Measurements from ENCODE around the gene CCND2.

The CCND2 gene

DNA sequence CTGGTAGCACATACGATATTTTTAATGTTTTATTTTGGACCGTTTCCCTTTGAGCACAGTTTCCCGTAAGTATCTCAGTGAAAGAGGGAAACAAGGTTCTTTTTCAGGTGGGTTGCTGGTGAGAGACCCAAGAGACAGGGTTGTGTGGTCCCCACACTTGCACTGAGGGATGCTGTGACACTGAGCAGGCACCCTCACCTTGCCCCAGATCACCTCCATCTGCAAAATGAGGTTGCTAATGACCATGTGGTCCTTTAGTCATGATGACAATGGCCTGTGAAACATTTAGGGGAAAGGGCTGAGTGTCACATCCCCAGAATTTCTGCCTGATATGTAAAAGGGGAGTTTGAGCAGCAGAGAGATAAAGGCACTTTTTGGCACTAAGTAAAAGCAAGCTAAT, 4.3 kb downstream of the CCND2 start:
- DNase-seq: no peak

DNA sequence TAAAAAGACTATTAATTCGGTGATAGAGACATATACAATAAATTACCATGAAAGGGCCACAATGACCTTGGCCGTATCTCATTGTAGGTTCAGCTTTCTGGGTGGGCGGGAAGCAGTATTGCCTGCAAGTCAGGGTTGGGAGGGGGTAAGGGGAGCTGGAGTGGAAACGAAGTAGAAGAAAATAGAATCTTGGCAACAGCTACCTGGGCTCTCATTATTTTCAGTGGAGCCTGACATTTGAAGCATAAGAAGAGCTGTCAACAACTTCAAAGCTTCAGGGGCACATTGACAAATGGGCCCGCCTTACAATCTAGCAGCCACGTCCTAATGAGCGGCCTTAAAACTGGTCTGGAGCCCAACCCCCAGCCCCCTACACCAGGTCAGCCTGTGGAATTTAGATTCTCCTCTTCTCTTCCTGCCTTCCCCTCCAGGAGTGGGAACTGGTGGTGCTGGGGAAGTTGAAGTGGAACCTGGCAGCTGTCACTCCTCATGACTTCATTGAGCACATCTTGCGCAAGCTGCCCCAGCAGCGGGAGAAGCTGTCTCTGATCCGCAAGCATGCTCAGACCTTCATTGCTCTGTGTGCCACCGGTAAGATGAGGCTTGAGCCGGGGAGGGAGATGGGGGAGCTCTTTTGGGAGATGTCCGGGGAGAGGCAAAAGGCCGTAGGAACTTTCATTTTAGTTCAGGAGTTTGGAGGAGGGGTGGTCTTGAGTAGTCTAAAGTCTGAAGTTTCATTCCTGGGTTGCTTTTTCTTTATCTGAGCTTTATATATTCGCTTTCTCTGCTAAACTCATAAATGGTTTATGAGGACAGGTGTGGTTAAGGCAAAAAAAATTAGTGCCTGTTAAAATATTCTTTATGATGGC, 5.0 kb downstream of the CCND2 start:
- no peak for DNase-seq

DNA sequence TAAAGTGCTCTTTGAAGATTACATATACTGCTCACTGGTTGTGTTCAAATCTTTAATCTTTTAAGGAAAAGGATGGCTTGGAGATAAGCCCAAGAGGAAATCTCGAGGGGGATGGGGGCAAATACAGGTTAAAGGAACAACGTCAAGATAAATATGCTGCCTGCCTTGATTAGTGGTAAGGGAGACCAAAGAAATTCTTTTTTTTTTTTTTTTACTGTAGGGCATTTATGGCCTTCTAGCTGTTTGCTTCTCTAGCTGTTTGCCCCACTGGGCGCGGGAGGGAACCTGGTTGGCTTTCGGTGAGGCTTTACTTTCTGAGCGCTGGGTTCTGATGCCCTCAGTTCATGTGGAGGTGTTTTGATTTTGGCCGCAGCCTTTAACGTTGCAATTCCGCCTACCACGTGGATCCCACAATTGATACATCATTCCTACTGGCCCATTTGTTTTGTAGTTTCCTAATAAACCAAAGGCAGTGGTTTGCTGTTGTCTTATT, 5.7 kb downstream of the CCND2 start:
- DNase-seq: no peak

DNA sequence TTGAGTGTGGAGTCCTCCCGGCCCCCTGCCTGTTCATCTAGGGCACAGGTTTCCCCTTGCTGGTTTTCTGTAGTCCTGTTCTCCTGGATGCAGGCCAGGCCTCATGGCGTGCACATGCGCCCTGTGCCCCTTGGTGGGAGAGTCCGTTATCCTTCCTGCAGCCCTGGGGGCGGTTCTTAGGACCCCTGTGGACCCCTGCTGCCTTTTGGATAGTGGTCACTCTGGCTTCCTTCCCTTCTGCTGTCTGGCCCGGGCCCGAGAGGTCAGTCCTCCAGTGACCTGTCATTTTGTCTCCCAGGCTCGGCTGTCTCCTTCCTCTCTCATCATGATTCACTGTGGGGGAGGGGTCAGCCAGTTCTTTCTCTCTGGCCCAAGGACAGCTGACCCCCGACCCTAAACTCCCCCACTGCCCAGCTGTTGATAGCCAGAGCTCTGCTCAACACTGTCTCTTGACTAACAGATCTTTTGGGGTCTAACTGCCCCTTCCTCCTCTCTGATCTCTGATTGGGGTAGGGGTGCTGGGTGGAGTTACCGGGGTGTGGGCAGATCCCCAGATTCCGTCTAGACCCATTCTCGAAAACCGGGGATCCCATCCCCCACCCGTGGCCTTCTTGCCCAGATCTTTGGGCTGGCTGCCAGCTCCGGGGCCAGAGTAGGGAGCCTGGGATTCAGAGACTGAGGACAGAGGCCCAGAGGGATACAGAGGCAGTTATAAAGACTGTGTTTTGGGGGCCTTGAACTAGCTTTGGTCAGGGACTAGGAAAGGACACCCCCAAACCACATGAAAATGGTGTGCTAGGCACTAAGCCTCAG, 7.0 kb downstream of the CCND2 start:
- DNase-seq: no peak

DNA sequence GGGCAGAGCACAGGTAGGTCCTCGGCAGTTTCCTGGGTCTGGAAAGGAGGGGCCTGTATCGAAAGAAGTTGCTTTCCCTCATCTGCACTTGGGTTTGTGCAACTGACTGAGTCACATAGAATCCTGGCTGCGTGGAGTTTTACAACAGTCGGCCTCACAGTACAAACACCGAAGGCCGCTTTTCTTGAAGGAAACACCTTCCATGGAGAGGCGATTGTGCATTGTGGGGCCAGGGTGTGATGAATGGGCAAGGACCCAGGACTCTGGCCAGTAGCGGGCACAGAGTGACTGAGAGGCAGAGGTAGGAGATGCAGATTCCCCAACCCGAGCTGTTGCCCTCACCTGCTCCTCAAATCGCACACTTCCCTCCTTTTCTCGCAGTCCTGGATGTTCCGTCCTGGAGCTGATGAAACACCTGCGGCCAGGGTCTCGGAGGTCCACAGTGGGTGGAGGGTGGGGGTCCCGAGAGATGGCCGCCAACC, 7.7 kb downstream of the CCND2 start:
- no peak for DNase-seq

DNA sequence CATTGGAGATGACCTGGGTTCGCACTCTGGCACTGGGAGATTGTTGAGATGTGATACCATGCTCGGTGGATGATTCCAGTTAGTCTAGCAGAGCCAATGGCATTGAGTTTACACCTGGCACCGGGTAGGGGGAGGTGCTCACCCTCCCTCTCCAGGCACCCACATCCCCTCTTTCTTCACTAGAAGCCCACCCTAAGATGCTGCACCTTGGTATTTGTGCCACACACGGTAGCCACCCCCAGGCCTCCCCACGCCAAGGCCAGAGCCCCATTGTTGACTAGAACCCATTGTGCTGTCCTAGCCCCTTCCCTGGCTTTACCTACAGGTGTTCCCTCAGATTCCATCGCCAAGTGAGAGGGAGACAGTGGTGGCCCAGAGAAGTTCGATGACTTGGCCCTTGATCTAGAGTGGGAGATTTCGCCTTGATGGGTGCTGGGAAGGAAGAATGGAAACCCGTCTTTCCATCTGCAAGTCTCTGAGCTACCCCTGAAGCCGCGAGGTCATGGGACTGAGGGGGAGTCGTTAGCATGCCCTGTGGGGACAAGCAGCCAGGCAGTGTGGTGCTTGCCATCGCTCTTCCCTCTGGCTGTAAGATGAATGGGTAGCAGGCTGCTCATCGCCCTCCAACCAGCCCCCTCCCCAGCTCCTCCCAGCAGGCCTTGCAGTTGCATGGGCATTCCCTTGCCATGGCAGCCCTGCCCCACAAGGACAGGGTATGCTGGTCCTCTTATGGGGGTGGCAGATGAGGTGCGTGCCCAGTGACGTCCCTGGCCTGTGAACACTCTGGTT, 8.7 kb downstream of the CCND2 start:
- DNase-seq: no peak

DNA sequence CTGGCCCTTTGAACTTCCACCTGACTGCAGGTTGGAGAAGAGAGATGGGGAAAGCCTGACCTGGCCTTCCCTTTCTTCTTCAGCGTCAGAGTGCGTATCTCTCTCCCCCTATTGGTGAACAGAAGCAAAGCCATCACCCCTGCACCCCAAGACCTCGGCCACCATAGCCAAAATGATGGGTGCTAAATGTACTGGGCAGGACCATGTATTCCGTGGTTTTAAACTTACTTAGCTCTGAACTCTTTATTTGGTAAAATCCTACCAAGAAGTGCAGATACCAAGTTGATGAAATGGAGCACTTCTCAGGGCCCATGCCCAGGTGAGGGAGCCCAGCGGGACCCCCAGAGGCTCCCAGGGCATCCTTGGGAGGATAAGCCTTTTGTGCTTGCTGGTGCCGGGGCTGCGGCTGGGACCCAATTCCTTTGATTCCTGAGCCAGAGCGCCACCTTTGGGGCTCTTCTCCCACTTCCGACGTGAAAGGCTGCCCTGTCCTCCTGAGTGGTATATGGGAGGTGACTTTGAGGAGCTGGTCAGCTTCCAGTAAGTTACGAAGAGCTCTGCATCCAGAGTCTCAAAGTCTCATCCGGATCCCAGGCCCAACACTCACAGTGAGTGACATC, 9.4 kb downstream of the CCND2 start:
- DNase-seq: no peak

DNA sequence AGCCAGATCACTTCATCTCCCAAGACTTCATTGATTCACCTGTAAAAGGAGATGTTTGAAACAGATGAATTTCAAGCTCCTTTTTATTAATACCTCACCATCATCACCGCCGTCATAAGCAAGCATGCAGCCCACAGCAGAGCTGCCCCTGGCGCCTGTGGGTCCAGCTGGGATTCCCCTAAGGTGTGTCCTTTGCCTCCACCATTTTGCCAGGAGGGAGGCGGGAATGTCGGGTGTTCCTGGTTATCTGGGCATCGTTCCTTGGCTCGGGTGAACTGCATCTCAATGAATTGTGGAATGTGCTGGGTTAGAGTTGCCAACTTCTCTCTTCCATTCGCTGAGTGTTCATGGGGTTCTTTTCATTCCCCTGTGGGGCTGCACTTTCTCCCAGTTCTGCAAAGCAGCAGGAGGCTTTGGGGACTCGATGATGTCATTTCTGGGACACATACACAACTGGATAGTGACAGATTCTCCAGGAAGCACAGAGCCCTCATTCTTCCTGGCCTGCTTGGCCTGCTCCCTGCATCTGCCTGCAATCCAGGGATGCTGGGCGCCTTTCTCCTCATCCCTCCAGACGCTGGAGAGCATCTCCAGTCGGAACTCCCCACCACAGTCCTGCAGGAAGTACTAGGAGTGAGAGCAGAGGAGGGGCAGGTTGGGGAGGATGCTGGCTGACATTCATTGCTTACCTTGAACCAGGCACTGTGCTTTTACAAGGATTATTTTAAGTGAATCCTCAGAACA, 10.1 kb downstream of the CCND2 start:
- no peak for DNase-seq

DNA sequence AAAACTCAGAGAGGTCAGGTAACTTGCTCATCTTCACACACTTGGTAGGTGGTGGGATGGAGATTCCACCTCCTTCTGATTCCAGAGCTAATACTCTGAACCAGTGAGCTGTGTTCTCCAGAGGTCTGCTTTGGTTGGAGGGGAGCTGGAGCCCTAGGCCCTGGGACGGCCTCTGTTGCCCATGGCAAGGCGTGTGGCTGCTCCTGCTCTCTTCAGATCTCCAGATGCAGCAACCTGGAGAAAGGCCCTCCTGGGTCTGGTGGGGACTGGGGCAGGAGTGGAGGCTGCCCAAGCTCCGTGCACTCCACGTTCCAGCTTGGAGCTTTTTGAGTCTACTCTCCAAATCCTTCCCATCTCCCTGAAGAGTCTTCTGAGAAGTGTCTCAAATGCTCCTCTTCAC, 10.7 kb downstream of the CCND2 start:
- DNase-seq: no peak

DNA sequence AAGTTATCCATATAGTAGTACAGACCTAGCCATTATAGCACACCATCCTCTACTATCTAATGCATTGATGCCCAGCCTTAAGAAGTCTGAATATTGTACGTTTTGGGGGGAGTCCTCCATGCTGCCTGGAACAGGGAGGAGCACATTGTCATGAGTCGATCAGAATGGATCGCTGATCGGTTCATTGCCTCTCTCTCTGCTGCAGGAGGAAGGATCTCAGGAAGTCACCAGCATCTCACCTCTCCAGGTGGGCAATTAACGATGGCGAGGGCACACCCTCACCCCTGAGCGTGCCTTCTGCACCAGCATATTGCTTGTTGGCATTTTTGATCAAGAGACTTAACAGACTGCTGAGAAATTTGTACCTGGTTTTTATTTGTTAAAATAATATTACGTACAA, 11.5 kb downstream of the CCND2 start:
- DNase-seq: no peak

DNA sequence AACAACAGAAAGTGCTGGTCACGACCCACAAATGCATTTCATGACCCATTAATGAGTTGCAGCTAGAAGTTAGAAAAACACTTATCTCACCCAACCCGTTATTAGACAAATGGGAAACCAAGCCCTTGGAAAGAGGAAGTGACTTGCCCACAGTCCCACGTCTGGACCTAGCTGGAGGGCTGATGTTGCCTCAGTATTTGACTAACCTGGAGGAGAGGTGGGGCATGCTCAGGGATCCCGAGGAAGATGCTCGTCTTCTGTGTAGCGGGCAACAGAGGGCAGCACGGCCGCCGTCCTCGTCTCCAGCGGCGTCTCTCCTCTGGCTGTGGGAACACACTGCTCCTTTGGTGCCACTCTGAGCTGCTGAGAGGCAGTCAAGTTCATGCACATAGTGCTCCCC, 12.7 kb downstream of the CCND2 start:
- DNase-seq: no peak

DNA sequence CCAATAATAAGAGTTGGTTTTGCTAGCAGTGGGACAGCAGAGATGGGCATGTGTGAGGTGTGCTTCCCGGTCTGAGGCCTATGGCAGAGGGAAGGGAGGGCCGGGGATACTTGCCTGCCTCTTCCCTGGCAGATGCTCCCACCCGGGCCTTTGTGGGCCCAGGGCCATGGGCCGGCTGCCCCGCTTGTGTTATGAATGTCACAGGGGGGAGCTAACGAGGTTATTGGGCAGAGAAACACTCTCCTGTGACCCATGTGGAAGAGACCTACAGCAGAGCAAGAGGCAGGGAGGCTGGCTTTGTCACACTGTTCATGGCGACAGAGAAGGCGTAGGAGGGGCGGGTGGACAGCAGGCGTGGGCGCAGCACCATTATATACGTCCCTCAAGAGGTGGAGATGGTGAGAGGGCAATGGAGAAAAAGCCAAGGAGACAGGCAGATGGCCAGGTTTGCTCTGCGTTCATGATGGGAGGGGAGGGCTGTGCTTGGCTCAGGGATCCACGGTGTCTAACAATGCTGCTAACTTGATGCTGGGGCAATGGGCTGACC, 13.3 kb downstream of the CCND2 start:
- DNase-seq: no peak

DNA sequence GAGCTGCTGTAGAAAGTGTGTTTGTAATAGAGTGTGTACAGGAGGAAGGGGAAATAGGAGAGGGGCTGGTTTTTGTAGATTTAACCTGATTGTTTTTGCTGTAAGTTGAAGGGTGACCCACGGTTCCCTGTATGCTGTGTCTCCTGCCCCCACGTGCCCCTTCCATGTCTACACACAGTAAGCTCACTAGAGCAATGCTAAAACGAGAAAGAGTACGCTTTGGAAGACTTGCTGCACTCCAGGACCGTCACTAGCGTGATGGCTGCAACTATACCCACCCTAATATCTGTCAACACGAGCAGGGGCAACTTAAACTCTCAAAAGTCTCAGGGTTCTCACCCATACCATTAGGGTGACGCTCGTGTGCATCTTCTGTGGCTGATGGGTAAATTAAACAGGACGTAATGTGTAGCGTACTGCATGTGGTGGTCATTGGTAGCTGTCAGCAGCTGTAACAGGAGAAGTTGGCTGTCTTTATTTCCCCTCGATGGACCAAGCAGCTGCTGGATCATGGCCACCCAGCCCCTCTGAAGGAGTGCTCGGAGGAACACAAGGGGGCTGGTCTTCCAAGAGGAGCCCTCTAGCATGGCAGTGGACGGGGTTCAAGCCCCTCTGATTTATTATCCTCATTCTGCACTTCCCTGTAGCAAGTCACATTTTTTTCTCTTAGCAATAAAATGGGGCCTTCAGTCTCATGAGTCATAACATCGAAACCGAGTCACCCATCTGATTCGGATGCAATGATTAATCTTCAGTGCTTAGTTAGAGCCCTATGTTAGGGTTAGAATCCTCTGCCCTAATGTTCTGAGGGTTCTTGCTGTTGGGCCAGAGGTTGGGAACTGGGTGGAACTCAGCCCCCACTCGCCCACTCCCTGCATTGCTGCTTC, 14.0 kb downstream of the CCND2 start:
- no peak for DNase-seq

DNA sequence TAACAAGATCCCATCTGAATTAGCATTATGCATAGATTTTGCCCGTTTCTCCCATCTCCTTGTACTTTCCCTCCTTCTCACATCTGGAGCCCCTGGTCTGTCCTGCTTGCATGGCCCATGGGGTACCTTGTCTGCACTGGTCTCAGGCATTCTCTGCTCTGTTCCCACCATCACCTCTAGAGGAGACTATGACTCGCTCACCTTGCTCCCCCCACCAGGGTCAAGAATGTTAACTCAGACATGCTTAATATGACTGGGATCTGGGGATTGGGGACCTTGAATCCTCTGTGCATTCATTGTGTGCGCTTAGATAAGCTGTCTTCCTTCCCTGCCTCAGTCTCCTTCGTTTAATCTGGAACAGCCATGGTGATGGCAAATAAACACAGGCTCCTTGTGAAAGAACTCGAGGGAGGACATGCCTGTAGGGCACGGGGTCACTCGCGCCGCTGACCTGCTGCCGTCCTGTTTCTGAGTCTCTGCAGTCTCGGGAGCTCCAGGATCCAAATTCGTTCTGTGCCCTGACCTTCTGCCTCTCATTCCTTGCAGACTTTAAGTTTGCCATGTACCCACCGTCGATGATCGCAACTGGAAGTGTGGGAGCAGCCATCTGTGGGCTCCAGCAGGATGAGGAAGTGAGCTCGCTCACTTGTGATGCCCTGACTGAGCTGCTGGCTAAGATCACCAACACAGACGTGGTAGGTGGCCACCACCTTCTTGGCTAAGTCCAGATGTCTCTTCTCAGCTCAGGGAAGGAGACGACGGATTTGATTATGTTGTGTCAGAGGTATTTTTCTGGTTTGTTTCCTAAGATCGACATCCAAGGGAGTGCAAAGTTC, 15.0 kb downstream of the CCND2 start:
- DNase-seq: no peak

DNA sequence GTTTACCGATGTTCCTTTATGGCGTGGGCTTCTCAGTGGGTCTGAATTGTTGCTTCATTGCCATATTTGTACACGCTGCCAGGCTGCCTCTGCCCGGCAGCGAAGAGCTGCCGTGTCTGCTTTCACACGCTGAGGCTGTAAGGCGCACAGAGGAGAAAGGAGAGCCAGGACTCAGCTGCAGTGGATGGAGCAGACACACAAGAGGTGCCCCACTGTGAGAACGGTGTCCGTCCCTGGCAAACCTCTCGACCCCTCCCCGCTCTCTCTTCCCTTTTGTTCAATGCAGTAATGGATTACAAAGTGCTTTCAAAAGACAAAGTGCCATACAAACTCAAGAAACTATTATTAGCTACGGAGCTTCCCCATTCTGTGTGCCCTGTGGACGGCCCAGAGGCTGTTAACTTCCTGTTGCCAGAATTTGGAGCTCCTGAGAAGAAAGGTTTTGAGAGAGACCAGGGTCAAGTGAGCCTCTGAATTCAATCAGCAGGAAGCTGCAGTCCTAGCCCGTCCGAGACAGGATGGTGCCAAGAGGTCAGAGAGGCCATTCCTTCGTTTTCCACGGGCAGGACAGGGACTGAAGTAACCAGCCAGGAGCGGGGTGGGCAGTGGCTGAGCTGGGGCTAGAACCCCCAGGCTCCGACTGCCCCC, 15.8 kb downstream of the CCND2 start:
- DNase-seq: no peak

DNA sequence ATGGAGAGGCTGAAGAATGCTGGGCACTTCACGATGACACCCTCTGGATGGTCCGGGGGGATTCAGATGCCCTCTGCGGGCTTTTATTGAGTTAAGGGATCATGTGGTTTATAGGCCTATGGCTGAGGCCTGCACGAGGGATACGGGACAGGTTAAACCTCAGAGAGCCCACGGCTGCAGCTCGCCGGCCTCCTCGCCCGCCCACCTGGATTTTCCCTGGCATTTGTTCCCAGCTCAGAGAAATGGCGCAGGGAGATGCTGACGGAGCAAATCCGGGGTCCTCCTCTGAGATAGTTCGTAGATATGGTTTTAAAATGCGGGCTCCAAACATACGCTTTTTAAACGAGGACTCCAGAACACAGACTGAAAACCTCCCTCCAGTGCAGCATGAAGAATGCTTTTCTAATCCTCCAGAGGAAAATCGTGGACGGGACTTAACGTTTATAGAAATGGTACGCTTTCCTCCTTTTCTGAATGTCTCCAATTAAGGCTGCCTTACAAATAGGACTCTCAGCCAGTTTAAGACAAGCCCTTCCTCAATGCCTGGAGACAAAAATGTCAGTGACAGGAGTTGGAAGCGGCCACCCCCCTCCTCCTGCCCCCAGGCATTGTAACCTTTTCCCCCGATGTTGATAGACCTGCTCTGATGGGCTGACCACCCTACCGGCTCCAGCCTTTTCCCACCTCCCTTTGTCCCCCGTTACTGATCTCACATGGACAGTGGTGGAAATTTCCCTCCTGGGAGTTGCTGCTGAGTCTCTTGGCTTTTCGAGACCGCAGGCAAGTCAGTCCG, 16.6 kb downstream of the CCND2 start:
- DNase-seq: no peak

DNA sequence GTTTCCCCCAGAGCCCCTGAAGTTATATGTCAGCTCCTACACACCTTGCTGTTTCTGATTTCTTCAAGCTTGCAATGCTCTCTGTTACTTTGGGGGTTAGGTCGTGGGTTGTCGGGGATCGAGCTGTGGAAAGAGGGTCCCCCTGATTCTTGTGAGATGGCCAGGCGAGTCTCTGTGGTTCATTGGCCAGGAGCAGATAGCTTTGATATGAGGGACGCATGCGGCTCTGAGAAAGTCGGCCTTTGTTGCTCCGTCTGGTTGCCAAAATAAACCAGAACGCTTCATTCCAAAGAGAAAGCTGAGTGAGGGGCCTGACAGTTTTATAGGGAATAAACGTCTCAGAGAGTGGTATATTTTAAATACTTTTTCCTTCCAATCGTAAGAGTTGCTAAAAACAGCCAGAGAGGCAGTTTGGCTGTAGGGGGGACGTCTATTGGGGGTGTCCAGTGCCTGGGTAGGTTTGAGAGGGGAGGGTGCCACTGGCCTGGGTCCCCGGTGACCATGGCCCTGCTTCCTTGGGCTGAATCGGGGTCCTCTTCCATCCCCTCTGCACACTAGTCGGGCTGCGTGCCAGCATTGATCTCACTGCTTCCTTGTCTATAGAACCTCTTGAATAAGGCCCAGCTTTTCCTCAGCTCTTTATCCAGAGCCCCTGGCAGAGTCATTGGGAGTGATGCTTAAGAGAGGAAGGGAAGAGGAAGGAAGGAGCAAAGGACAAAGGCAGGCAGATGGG, 18.9 kb downstream of the CCND2 start:
- no peak for DNase-seq
